SK-N-SH treated with all-trans-retinoic acid at 6 μM for 48 hours (cell line): ENCODE measurements around the gene RAB14.
"Not testable (repeated sequence)": the region's sequence is repeated elsewhere in the genome, so short reads cannot be mapped to it uniquely, and the experiment has no call there.

Experiments
- ATAC-seq: fragments of 200-7000 bp; cut with Tn5 transposase; 3 replicates; pipeline ENCODE4 v1.9.1; 2020; ENCODE audit warnings: mild to moderate bottlenecking, moderate library complexity
- ARNTL ChIP-seq: fragments of 450-650 bp; formaldehyde crosslinking; IDR thresholded peaks from 2 replicates; pipeline ENCODE4 v1.5.0; 2020; ENCODE audit warnings: low read depth, mild to moderate bottlenecking, moderate library complexity, borderline replicate concordance
- BACH2 ChIP-seq: fragments of 250-450 bp; sonication (Bioruptor Pico); IDR thresholded peaks from 2 replicates; pipeline ENCODE4 v1.9.0; 2021; ENCODE audit warnings: mild to moderate bottlenecking, borderline replicate concordance
- ESRRG ChIP-seq: fragments of 250-450 bp; sonication (Bioruptor Pico); IDR thresholded peaks from 2 replicates; pipeline ENCODE4 v1.6.1; 2021; ENCODE audit warnings: mild to moderate bottlenecking
- GLIS3 ChIP-seq: fragments of 250-450 bp; sonication (Bioruptor Pico); IDR thresholded peaks from 2 replicates; pipeline ENCODE4 v1.5.0; 2020; ENCODE audit warnings: mild to moderate bottlenecking, moderate library complexity
- ISL1 ChIP-seq: fragments of 250-450 bp; sonication (Bioruptor Pico); IDR thresholded peaks from 2 replicates; pipeline ENCODE4 v2.1.2; 2022; ENCODE audit warnings: mild to moderate bottlenecking, moderate library complexity
- OSR1 ChIP-seq: fragments of 250-450 bp; sonication (Bioruptor Pico); IDR thresholded peaks from 2 replicates; pipeline ENCODE4 v1.8.0; 2022; ENCODE audit warnings: moderate library complexity, mild to moderate bottlenecking, inconsistent platforms
- PPARA ChIP-seq: fragments of 250-450 bp; sonication (Bioruptor Pico); IDR thresholded peaks from 2 replicates; pipeline ENCODE4 v1.5.0; 2020; ENCODE audit warnings: mild to moderate bottlenecking, borderline replicate concordance
- RARB ChIP-seq: fragments of 250-450 bp; sonication (Bioruptor Pico); IDR thresholded peaks from 2 replicates; pipeline ENCODE4 v1.8.0; 2021; ENCODE audit warnings: mild to moderate bottlenecking, moderate library complexity
- SNAI2 ChIP-seq: fragments of 250-450 bp; sonication (Bioruptor Pico); IDR thresholded peaks from 2 replicates; pipeline ENCODE4 v1.5.0; 2020; ENCODE audit warnings: mild to moderate bottlenecking, moderate library complexity
- TCF4 ChIP-seq: fragments of 250-450 bp; sonication (Bioruptor Pico); IDR thresholded peaks from 2 replicates; pipeline ENCODE4 v1.8.0; 2021; ENCODE audit warnings: mild to moderate bottlenecking, moderate library complexity, borderline replicate concordance
- TOX ChIP-seq: fragments of 250-450 bp; sonication (Bioruptor Pico); IDR thresholded peaks from 2 replicates; pipeline ENCODE4 v1.8.0; 2021; ENCODE audit warnings: mild to moderate bottlenecking, moderate library complexity, borderline replicate concordance
- ZFP3 ChIP-seq: fragments of 250-450 bp; sonication (Bioruptor Pico); IDR thresholded peaks from 2 replicates; pipeline ENCODE4 v1.5.0; 2020; ENCODE audit warnings: mild to moderate bottlenecking, moderate library complexity
- ZFP30 ChIP-seq: fragments of 450-650 bp; formaldehyde crosslinking; IDR thresholded peaks from 2 replicates; pipeline ENCODE4 v1.5.0; 2022; ENCODE audit warnings: mild to moderate bottlenecking, moderate library complexity
- ZNF565 ChIP-seq: fragments of 450-650 bp; formaldehyde crosslinking; conservative IDR thresholded peaks from 2 replicates; pipeline ENCODE4 v1.5.0; 2020; ENCODE audit warnings: low read depth, mild to moderate bottlenecking, moderate library complexity
- ZNF70 ChIP-seq: fragments of 450-650 bp; formaldehyde crosslinking; IDR thresholded peaks from 2 replicates; pipeline ENCODE4 v1.5.0; 2020; ENCODE audit warnings: mild to moderate bottlenecking, moderate library complexity
- ZNF8 ChIP-seq: fragments of 450-650 bp; formaldehyde crosslinking; IDR thresholded peaks from 2 replicates; pipeline ENCODE4 v1.5.0; 2020; ENCODE audit warnings: mild to moderate bottlenecking, moderate library complexity
- TF ChIP-seq, protein P1 (sequence below): fragments of 250-450 bp; sonication (Bioruptor Pico); IDR thresholded peaks from 2 replicates; pipeline ENCODE4 v1.8.0; 2021; ENCODE audit warnings: low read depth, mild to moderate bottlenecking, moderate library complexity, borderline replicate concordance
- TF ChIP-seq, protein P2 (sequence below): fragments of 250-450 bp; sonication (Bioruptor Pico); IDR thresholded peaks from 2 replicates; pipeline ENCODE4 v1.5.0; 2020; ENCODE audit warnings: mild to moderate bottlenecking, moderate library complexity
- TF ChIP-seq, protein P3 (sequence below): fragments of 250-450 bp; sonication (Bioruptor Pico); IDR thresholded peaks from 2 replicates; pipeline ENCODE4 v1.8.0; 2020; ENCODE audit warnings: mild to moderate bottlenecking, moderate library complexity, borderline replicate concordance

The RAB14 gene

DNA sequence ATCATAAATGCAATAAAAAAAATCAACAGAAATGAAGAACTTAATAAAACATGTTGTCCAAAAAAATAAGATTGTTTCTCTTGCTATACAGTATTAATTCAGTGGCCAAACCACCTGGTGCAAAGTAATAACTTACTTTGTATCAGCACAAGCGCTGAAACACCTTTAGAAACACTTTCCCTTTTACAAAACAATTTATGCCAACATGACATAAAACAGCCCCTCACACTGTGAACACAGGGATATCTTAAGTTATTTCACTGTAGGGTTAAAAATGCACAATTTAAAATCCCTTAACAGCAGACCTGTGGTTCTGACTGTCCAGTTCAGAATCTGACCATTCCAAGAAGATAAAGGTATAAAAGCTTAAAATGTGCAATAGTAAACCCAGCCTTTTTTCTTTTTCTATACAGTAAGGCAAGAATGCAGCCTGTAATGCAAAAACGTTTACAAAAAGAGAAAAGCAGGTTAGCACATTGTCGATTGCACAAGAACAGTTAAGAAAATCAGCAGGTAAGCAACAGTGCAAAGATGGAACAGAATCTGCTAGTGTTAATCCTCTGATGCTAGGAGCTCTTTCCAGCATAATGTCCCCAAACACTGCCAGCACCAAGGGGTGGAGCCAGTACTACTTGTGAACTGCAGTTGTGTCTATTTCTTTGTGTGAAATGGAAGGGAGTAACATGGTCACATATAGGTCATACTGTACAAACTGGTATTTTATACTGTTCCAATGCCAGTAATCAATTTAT, 21.6 kb downstream of the RAB14 start:
- no peak for ATAC-seq
- TF ChIP-seq BACH2 (CRISPR knock-in tag) (no peak), ZNF70 (no peak), ESRRG (CRISPR knock-in tag) (no peak), ZNF8 (CRISPR knock-in tag) (no peak), GLIS3 (no peak), OSR1 (CRISPR knock-in tag) (no peak), ZFP3 (no peak), SNAI2 (no peak)
- TF ChIP-seq, protein P1, sequence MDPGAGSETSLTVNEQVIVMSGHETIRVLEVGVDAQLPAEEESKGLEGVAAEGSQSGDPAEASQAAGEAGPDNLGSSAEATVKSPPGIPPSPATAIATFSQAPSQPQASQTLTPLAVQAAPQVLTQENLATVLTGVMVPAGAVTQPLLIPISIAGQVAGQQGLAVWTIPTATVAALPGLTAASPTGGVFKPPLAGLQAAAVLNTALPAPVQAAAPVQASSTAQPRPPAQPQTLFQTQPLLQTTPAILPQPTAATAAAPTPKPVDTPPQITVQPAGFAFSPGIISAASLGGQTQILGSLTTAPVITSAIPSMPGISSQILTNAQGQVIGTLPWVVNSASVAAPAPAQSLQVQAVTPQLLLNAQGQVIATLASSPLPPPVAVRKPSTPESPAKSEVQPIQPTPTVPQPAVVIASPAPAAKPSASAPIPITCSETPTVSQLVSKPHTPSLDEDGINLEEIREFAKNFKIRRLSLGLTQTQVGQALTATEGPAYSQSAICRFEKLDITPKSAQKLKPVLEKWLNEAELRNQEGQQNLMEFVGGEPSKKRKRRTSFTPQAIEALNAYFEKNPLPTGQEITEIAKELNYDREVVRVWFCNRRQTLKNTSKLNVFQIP, result no peak
- TF ChIP-seq, protein P2, sequence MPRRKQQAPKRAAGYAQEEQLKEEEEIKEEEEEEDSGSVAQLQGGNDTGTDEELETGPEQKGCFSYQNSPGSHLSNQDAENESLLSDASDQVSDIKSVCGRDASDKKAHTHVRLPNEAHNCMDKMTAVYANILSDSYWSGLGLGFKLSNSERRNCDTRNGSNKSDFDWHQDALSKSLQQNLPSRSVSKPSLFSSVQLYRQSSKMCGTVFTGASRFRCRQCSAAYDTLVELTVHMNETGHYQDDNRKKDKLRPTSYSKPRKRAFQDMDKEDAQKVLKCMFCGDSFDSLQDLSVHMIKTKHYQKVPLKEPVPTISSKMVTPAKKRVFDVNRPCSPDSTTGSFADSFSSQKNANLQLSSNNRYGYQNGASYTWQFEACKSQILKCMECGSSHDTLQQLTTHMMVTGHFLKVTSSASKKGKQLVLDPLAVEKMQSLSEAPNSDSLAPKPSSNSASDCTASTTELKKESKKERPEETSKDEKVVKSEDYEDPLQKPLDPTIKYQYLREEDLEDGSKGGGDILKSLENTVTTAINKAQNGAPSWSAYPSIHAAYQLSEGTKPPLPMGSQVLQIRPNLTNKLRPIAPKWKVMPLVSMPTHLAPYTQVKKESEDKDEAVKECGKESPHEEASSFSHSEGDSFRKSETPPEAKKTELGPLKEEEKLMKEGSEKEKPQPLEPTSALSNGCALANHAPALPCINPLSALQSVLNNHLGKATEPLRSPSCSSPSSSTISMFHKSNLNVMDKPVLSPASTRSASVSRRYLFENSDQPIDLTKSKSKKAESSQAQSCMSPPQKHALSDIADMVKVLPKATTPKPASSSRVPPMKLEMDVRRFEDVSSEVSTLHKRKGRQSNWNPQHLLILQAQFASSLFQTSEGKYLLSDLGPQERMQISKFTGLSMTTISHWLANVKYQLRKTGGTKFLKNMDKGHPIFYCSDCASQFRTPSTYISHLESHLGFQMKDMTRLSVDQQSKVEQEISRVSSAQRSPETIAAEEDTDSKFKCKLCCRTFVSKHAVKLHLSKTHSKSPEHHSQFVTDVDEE (CRISPR knock-in tag), result no peak

DNA sequence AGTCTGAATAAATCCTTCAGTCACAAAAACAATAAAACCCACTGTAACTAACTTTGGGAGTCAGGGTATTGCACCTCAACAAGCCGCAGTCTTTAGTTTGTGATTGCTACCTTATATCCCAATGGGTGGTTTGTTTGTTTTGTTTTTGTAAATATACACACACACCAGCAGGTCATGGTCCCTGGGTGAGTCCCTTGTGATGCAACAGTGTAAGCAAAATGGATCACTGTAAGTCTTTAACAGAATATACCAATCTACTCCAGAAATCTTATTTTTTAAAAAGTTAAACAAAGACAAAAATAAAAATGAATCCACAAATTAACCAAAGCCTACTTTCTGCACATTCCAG, 22.3 kb downstream of the RAB14 start:
- ATAC-seq, result not testable (repeated sequence)

DNA sequence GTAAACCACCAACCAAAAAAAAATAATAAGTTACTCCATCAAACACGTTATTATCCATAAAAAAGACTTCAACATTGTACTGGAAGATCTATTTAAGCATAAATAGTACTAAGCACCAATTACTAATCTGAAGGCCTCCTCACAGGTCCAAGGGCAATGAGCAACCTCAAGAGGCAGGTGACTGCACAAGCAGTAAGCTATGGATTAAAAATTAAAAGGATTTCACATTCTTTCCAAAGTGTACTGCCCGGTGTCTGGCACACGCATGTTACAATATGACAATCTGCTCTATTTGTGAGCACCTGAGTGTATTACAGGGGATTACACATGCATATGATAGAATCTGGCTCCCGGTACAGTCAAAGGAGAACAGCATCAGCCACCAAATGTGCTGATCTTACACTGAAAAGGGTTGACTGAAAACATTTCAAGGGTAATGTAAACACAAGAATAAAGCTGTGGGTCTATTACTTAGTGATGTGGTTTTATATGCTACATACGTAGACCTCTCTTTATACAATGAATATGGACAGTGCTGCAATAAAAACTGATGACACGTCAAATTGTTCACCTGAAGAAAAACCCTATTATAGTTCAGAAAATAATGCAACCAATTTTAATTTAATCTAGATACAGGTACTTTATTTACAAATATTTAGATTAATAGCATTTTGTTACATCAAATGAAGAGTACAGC, 22.8 kb downstream of the RAB14 start:
- TF ChIP-seq PPARA (CRISPR knock-in tag) (no peak), BACH2 (CRISPR knock-in tag) (no peak), ZFP3 (no peak), GLIS3 (no peak), TCF4 (CRISPR knock-in tag) (no peak), ISL1 (no peak)
- TF ChIP-seq, protein P1, result no peak
- no peak for ATAC-seq

DNA sequence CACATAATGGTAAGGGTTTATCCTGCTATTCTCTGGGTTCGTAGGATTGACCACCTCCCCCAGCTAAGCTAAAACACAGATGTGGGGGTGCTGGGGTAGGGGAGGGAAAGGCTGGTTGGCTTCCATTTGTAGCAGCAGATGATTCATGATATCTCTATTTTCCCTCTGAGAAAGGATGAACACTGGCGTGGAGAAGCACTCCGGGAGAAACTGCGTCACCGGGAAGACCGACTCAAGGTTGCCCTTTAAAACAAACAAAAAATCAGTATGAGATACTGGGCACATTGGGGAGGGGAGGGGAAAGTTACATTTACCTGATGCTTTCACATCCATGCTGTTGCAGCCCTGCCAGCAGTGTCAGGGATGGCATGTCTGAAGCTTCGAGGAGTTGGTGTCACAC, 28.2 kb downstream of the RAB14 start:
- ATAC-seq, result no peak
- TF ChIP-seq TCF4 (CRISPR knock-in tag), result no peak
- TF ChIP-seq, protein P3, sequence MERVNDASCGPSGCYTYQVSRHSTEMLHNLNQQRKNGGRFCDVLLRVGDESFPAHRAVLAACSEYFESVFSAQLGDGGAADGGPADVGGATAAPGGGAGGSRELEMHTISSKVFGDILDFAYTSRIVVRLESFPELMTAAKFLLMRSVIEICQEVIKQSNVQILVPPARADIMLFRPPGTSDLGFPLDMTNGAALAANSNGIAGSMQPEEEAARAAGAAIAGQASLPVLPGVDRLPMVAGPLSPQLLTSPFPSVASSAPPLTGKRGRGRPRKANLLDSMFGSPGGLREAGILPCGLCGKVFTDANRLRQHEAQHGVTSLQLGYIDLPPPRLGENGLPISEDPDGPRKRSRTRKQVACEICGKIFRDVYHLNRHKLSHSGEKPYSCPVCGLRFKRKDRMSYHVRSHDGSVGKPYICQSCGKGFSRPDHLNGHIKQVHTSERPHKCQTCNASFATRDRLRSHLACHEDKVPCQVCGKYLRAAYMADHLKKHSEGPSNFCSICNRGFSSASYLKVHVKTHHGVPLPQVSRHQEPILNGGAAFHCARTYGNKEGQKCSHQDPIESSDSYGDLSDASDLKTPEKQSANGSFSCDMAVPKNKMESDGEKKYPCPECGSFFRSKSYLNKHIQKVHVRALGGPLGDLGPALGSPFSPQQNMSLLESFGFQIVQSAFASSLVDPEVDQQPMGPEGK (CRISPR knock-in tag), result no peak
- TF ChIP-seq TOX (CRISPR knock-in tag), result no peak
- TF ChIP-seq ZNF565, result no peak
- TF ChIP-seq RARB (CRISPR knock-in tag), result no peak
- TF ChIP-seq GLIS3, result no peak
- TF ChIP-seq ZNF70, result no peak
- TF ChIP-seq ISL1, result no peak
- no peak for TF ChIP-seq BACH2 (CRISPR knock-in tag)
- no peak for TF ChIP-seq OSR1 (CRISPR knock-in tag)
- TF ChIP-seq ESRRG (CRISPR knock-in tag), result no peak
- no peak for TF ChIP-seq ZNF8 (CRISPR knock-in tag)
- TF ChIP-seq ARNTL, result no peak
- TF ChIP-seq SNAI2, result no peak
- no peak for TF ChIP-seq ZFP30
- TF ChIP-seq, protein P1, result no peak
- no peak for TF ChIP-seq PPARA (CRISPR knock-in tag)
